ENCODE data around the gene TRMT112. TPM values are rescaled to one million over a fixed set of nuclear protein-coding genes. Genes with fewer than 3 reads are reported as not detected.

TRMT112 gene
- total and polyA plus RNA-seq, 2 experiments from 2014 or later = 298 to 927 TPM

- H3K36me3 ChIP-seq (ENCODE audit: insufficient read depth) = no peaks in the 10 kb centered on the region
- no peak within 1 kb of the TSS for H3K27ac Mint-ChIP-seq
Measured at GRCh38 chr11:64339754-64340408, 22.5 kb upstream of the TRMT112 start, which contains the start of gene CCDC88B. Gene CCDC88B (plus strand): TSS chr11:64340204. CDS start chr11:64340267, 63 bp downstream.

More at GRCh38 chr11:64339754-64340408, 22.5 kb upstream of the TRMT112 start, which contains the start of gene CCDC88B:
- Histone ChIP-seq H3K4me1 (ENCODE audit: insufficient read depth) (peaks cover 11% of the 10 kb centered on the region; the same call in 1 of the 2 replicates), H4K20me1 (replicated peaks; ENCODE audit: insufficient read depth) (no peaks in the 10 kb centered on the region), H3K27me3 (ENCODE audit: insufficient read depth) (no peaks in the 10 kb centered on the region), H3K4me3 (peak within 1 kb of the TSS; percentile 74), H2AFZ (peak within 1 kb of the TSS; percentile 97), H3K79me2 (replicated peaks; ENCODE audit: insufficient read depth) (no peaks in the 10 kb centered on the region), H3F3A (replicated peaks; ENCODE audit: low read depth) (0 out of 2 replicates have a peak, but pooled peaks cover 5% of the 10 kb centered on the region), H3K4me2 (peak within 1 kb of the TSS; percentile 93), H3K9me2 (ENCODE audit: insufficient read depth) (no peaks in the 10 kb centered on the region), H3K27ac (ENCODE audit: low read depth) (no peak within 1 kb of the TSS)
- peaks cover 12% of the 10 kb centered on the region for H3K4me1 Mint-ChIP-seq
- ATAC-seq = no peak
- TF ChIP-seq ZNF462 (CRISPR knock-in tag; IDR thresholded peaks at IDR 0.05) = no peak
- TF ChIP-seq ZNF114 (CRISPR knock-in tag; IDR thresholded peaks at IDR 0.05) = no peak
- no peak for TF ChIP-seq POLR2AphosphoS5 (IDR thresholded peaks at IDR 0.05; ENCODE audit: low read depth)
- no peak for TF ChIP-seq JUNB (IDR thresholded peaks at IDR 0.05; ENCODE audit: unreplicated experiment)
- no peak for TF ChIP-seq EZH2 (IDR thresholded peaks at IDR 0.05; ENCODE audit: low read depth, unreplicated experiment)
- no peak for TF ChIP-seq NANOG (IDR thresholded peaks at IDR 0.05; ENCODE audit: borderline replicate concordance)
- TF ChIP-seq, protein P1, sequence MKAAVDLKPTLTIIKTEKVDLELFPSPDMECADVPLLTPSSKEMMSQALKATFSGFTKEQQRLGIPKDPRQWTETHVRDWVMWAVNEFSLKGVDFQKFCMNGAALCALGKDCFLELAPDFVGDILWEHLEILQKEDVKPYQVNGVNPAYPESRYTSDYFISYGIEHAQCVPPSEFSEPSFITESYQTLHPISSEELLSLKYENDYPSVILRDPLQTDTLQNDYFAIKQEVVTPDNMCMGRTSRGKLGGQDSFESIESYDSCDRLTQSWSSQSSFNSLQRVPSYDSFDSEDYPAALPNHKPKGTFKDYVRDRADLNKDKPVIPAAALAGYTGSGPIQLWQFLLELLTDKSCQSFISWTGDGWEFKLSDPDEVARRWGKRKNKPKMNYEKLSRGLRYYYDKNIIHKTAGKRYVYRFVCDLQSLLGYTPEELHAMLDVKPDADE (IDR thresholded peaks at IDR 0.05) = no peak
- TF ChIP-seq ZNF331 (CRISPR knock-in tag; IDR thresholded peaks at IDR 0.05; ENCODE audit: low read depth) = no peak
- TF ChIP-seq STAT1 (IDR thresholded peaks at IDR 0.05; ENCODE audit: unreplicated experiment) = no peak
- TF ChIP-seq, protein P2, sequence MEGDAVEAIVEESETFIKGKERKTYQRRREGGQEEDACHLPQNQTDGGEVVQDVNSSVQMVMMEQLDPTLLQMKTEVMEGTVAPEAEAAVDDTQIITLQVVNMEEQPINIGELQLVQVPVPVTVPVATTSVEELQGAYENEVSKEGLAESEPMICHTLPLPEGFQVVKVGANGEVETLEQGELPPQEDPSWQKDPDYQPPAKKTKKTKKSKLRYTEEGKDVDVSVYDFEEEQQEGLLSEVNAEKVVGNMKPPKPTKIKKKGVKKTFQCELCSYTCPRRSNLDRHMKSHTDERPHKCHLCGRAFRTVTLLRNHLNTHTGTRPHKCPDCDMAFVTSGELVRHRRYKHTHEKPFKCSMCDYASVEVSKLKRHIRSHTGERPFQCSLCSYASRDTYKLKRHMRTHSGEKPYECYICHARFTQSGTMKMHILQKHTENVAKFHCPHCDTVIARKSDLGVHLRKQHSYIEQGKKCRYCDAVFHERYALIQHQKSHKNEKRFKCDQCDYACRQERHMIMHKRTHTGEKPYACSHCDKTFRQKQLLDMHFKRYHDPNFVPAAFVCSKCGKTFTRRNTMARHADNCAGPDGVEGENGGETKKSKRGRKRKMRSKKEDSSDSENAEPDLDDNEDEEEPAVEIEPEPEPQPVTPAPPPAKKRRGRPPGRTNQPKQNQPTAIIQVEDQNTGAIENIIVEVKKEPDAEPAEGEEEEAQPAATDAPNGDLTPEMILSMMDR (conservative IDR thresholded peaks at IDR 0.05; ENCODE audit: low read depth in 2 of 2) = no peak
- peak within 1 kb of the TSS; percentile 73 for H3K4me3 Mint-ChIP-seq
- H3K36me3 Mint-ChIP-seq (ENCODE audit: low read depth) = no peaks in the 10 kb centered on the region
- no peaks in the 10 kb centered on the region for H3K9me3 Mint-ChIP-seq
- DNase-seq (ENCODE audit: low spot score) = no peak
- H3K27me3 Mint-ChIP-seq (ENCODE audit: insufficient read depth, low read depth, poor library complexity) = peaks cover 25% of the 10 kb centered on the region

Data from GM23338 (cell line).